Fibroblast of lung (primary cell): ENCODE results near the gene CATSPERZ. TPM values are rescaled to one million over a fixed set of nuclear protein-coding genes. Genes with fewer than 3 reads are reported as not detected.

Experiments
- DNase-seq, 2 donors: peaks; one replicate each; pipeline versions ENCODE4 v3.0.0 to v3.0.0-alpha.2; 2010; ENCODE audit warnings: low read depth in 2 of 2
- H2AFZ ChIP-seq: 2 replicates; pipeline ENCODE4 v1.5.1; 2012; ENCODE audit warnings: low read length, control low read depth, inconsistent platforms
- H3K27ac ChIP-seq: 2 replicates; pipeline ENCODE4 v1.5.1; 2011; ENCODE audit warnings: low read length, control low read depth; ENCODE audit not compliant: insufficient read depth
- H3K27me3 ChIP-seq: 2 replicates; pipeline ENCODE4 v1.5.1; 2011; ENCODE audit warnings: mild to moderate bottlenecking, low read length; ENCODE audit not compliant: control insufficient read depth, insufficient read depth
- H3K36me3 ChIP-seq: 2 replicates; pipeline ENCODE4 v1.5.1; 2011; ENCODE audit warnings: low read length; ENCODE audit not compliant: control insufficient read depth, insufficient read depth
- H3K4me1 ChIP-seq: 2 replicates; pipeline ENCODE4 v1.5.1; 2011; ENCODE audit warnings: low read length; ENCODE audit not compliant: control insufficient read depth, insufficient read depth; ENCODE audit errors: extremely low read depth
- H3K4me2 ChIP-seq: 2 replicates; pipeline ENCODE4 v1.5.1; 2011; ENCODE audit warnings: low read length, control low read depth; ENCODE audit not compliant: insufficient read depth; ENCODE audit errors: extremely low read depth
- H3K4me3 ChIP-seq, 4 experiments: fragments of 200-600 bp in 1 of 4; sonication (generic) in 1 of 4; replicated peaks in 1 of 4; 2 replicates each; pipeline ENCODE4 v1.5.1; 2011 to 2016; ENCODE audit warnings: low read length in 4 of 4, low read depth in 3 of 4, mild to moderate bottlenecking in 3 of 4, control low read depth in 2 of 4, inconsistent platforms in 1 of 4, mixed read lengths in 1 of 4; ENCODE audit not compliant: insufficient read depth in 1 of 4; ENCODE audit errors: control extremely low read depth in 1 of 4
- H3K79me2 ChIP-seq: 2 replicates; pipeline ENCODE4 v1.5.1; 2012; ENCODE audit warnings: mild to moderate bottlenecking, low read length, inconsistent platforms; ENCODE audit not compliant: control insufficient read depth, insufficient read depth
- H3K9ac ChIP-seq: 2 replicates; pipeline ENCODE4 v1.5.1; 2011; ENCODE audit warnings: mild to moderate bottlenecking, low read length, control low read depth; ENCODE audit not compliant: insufficient read depth
- H3K9me3 ChIP-seq: 2 replicates; pipeline ENCODE4 v1.5.1; 2012; ENCODE audit warnings: low read depth, low read length; ENCODE audit not compliant: control insufficient read depth, insufficient read depth
- H4K20me1 ChIP-seq: 2 replicates; pipeline ENCODE4 v1.5.1; 2011; ENCODE audit warnings: low read length; ENCODE audit not compliant: control insufficient read depth, insufficient read depth; ENCODE audit errors: extremely low read depth
- CTCF ChIP-seq, 2 donors: IDR thresholded peaks in 1 of 2; conservative IDR thresholded peaks in 1 of 2; 1 replicate in 1 of 2; 2 replicates in 1 of 2; pipeline ENCODE4 v1.5.1; 2011 to 2012; ENCODE audit warnings: low read length in 2 of 2, control low read depth in 1 of 2, inconsistent platforms in 1 of 2, low read depth in 1 of 2, mild to moderate bottlenecking in 1 of 2
- EZH2 ChIP-seq: IDR thresholded peaks from 2 replicates; pipeline ENCODE4 v1.5.1; 2012; ENCODE audit warnings: low read length, control low read depth, mild to moderate bottlenecking; ENCODE audit errors: missing control alignments
- polyA minus RNA-seq: library from RNA; depleted of rRNA, polyadenylated mRNA; stranded (reverse); fragments of >200 nt; gene quantifications from 2 replicates; pipeline ENCODE4 v1.2.3, GENCODE V29; 2011; ENCODE audit warnings: low replicate concordance
- polyA plus RNA-seq, 2 donors: library from polyadenylated mRNA; depleted of rRNA in 1 of 2; stranded (reverse) in 1 of 2; unstranded in 1 of 2; fragments of >200 nt; gene quantifications; 2 replicates each; pipeline ENCODE4 v1.2.1, GENCODE V29; 2011 to 2012; ENCODE audit warnings: missing spikeins in 1 of 2
- total RNA-seq: library from RNA; depleted of rRNA; stranded (reverse); fragments of >200 nt; gene quantifications from 2 replicates; pipeline ENCODE4 v1.2.1, GENCODE V29; 2014

The CATSPERZ gene, protein sequence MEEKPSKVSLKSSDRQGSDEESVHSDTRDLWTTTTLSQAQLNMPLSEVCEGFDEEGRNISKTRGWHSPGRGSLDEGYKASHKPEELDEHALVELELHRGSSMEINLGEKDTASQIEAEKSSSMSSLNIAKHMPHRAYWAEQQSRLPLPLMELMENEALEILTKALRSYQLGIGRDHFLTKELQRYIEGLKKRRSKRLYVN
- total RNA-seq (0.33 and 1.0 TPM in 2 replicates), polyA plus RNA-seq (0.09 TPM in 1 of 2 replicates, not detected in the other), polyA minus RNA-seq (not detected in 2 replicates)
- polyA plus RNA-seq (2012): not detected in 2 replicates

GRCh38 chr11:64299847-64300648, at the start of gene CATSPERZ:
Gene CATSPERZ (plus strand): TSS chr11:64300358. CDS start chr11:64300411, 53 bp downstream.
- H3K79me2 ChIP-seq: no peaks in the 10 kb centered on the region
- no peaks in the 10 kb centered on the region for H3K9me3 ChIP-seq
- TF ChIP-seq CTCF (conservative IDR thresholded peaks at IDR 0.05 in 1 of 2, IDR thresholded peaks at IDR 0.05 in 1 of 2; ENCODE audit: low read depth in 1 of 2, low read length in 2 of 2): peak in 1 of 2 donors; percentile 1
- TF ChIP-seq EZH2: peak; percentile 91
- H3K9ac ChIP-seq: peak within 1 kb of the TSS; percentile 28
- peaks cover 7% of the 10 kb centered on the region for H3K4me1 ChIP-seq
- peak within 1 kb of the TSS; percentile 30 for H2AFZ ChIP-seq
- no peaks in the 10 kb centered on the region for H3K36me3 ChIP-seq
- H3K27me3 ChIP-seq: peaks cover 44% of the 10 kb centered on the region
- H3K4me3 ChIP-seq: peak within 1 kb of the TSS in 3 of 4 experiments; percentile 12 to 47 (median 27)
- peak within 1 kb of the TSS; percentile 73 for H3K4me2 ChIP-seq
- DNase-seq: no peak
- H3K27ac ChIP-seq: no peak within 1 kb of the TSS
- no peaks in the 10 kb centered on the region for H4K20me1 ChIP-seq

- Histone ChIP-seq H3K4me3 (peak overlapping the region; percentile 53 to 62 (median 55)), H3K36me3 (peaks cover 7% of the 10 kb centered on the region), H3K27me3 (no peaks in the 10 kb centered on the region), H3K4me2 (peak overlapping the region; percentile 84), H4K20me1 (no peaks in the 10 kb centered on the region), H3K9ac (no peak overlapping the region), H3K4me1 (peaks cover 8% of the 10 kb centered on the region), H3K27ac (no peak overlapping the region), H3K9me3 (no peaks in the 10 kb centered on the region), H3K79me2 (peaks cover 32% of the 10 kb centered on the region), H2AFZ (no peak overlapping the region)
- DNase-seq: no peak
- no peak for TF ChIP-seq EZH2
- TF ChIP-seq CTCF (conservative IDR thresholded peaks at IDR 0.05 in 1 of 2, IDR thresholded peaks at IDR 0.05 in 1 of 2; ENCODE audit: low read depth in 1 of 2, low read length in 2 of 2): no peak
Observed at GRCh38 chr11:64250415-64251015, 49.6 kb upstream of the CATSPERZ start.
